ENCODE measurements around the gene LRP1B. TPM values are rescaled to one million over a fixed set of nuclear protein-coding genes. Genes with fewer than 3 reads are reported as not detected.

LRP1B gene
- total and polyA plus RNA-seq, 2 experiments from 2014 or later = not detected

DNA sequence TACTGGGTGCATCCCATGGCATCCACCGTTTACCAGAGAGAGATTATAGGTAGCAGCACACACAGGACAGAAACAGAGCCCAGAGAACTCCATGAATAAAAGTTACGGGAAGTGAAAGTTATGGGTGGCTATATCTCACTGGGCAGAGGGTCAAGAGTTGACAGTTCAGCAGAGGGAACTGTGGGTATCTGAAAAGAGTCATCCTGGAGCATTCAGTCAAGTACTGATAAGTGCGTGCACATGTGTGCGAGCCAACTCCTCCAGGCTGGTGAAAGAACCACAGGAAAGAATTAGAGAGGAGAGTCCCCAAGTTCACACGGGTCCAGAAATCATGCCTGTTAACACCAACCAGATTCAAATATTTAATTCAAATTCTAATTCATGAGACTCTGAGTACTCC, 1588.2 kb downstream of the LRP1B start:
- no peak overlapping the region for H3K27ac ChIP-seq
- H3K9me2 ChIP-seq (ENCODE audit: insufficient read depth) = no peaks in the 10 kb centered on the region
- no peaks in the 10 kb centered on the region for H3K27me3 ChIP-seq (replicated peaks; ENCODE audit: insufficient read depth)
- 57 to 67% methylated on average over 5 of the region's 5 CpGs for WGBS, 2 experiments (ENCODE audit: low coverage in 1 of 2, low lambda C conversion rate in 2 of 2, missing lambda C conversion rate in 2 of 2)
- H2AFZ ChIP-seq = no peak overlapping the region
- H3K9me3 ChIP-seq (ENCODE audit: low read depth) = no peaks in the 10 kb centered on the region
- no peak for DNase-seq
- H3K4me3 ChIP-seq = no peak overlapping the region
- H3K79me2 ChIP-seq (ENCODE audit: insufficient read depth) = no peaks in the 10 kb centered on the region
- H3K4me1 ChIP-seq (ENCODE audit: insufficient read depth) = no peaks in the 10 kb centered on the region
- in situ Hi-C loops (cut with MboI) = no loop called here
- H3K9ac ChIP-seq = no peak overlapping the region
- H3K4me2 ChIP-seq (ENCODE audit: unreplicated experiment) = no peak overlapping the region
- TF ChIP-seq EZH2phosphoT487 (IDR thresholded peaks at IDR 0.05; ENCODE audit: insufficient read depth, low read depth) (no peak), EZH2 (IDR thresholded peaks at IDR 0.05; ENCODE audit: insufficient read depth, poor library complexity, severe bottlenecking) (no peak)
- no peaks in the 10 kb centered on the region for H3K36me3 ChIP-seq (ENCODE audit: low read depth)
- H3F3A ChIP-seq (ENCODE audit: insufficient read depth) = no peaks in the 10 kb centered on the region
- no peaks in the 10 kb centered on the region for H4K20me1 ChIP-seq (ENCODE audit: insufficient read depth)

- H2AFZ ChIP-seq = no peak overlapping the region
- WGBS, 2 experiments (ENCODE audit: low coverage in 1 of 2, low lambda C conversion rate in 2 of 2, missing lambda C conversion rate in 2 of 2) = 50 to 60% methylated on average over 7 of the region's 7 CpGs
- H3K4me1 ChIP-seq (ENCODE audit: insufficient read depth) = no peaks in the 10 kb centered on the region
Measured at GRCh38 chr2:140539242-140539875, 1591.5 kb downstream of the LRP1B start.

DNA sequence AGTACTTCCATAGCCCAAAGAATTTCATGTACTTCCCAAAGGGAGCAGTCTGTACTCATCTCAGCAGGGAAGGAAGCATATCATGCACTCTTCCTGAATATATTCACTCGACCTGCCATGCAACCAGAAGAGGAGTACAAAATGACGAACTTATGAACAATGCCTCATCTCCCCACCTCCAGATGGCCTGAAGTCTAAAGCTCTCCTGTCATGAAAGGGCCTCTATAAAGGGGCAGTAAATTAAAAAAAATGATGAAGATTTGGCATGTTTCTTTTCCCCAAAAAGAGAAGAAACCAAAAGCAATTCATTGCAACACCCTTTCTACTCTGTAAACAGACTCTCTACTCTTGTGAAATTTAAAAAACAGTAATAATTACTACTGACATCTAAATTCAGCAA, 1601.1 kb downstream of the LRP1B start:
- H3K27ac ChIP-seq = no peak overlapping the region
- no peaks in the 10 kb centered on the region for H3F3A ChIP-seq (ENCODE audit: insufficient read depth)
- H3K9me2 ChIP-seq (ENCODE audit: insufficient read depth) = no peaks in the 10 kb centered on the region
- no peaks in the 10 kb centered on the region for H4K20me1 ChIP-seq (ENCODE audit: insufficient read depth)
- WGBS, 2 experiments (ENCODE audit: low coverage in 1 of 2, low lambda C conversion rate in 2 of 2, missing lambda C conversion rate in 2 of 2) = 42 to 67% methylated on average over 2 of the region's 2 CpGs
- H3K4me2 ChIP-seq (ENCODE audit: unreplicated experiment) = no peak overlapping the region
- no peaks in the 10 kb centered on the region for H3K79me2 ChIP-seq (ENCODE audit: insufficient read depth)
- H2AFZ ChIP-seq = no peak overlapping the region
- H3K27me3 ChIP-seq (replicated peaks; ENCODE audit: insufficient read depth) = no peaks in the 10 kb centered on the region
- in situ Hi-C loops (cut with MboI) = no loop called here
- DNase-seq = no peak
- H3K9ac ChIP-seq = no peak overlapping the region
- H3K9me3 ChIP-seq (ENCODE audit: low read depth) = no peaks in the 10 kb centered on the region
- H3K36me3 ChIP-seq (ENCODE audit: low read depth) = no peaks in the 10 kb centered on the region
- no peaks in the 10 kb centered on the region for H3K4me1 ChIP-seq (ENCODE audit: insufficient read depth)
- TF ChIP-seq EZH2 (IDR thresholded peaks at IDR 0.05; ENCODE audit: insufficient read depth, poor library complexity, severe bottlenecking) (no peak), EZH2phosphoT487 (IDR thresholded peaks at IDR 0.05; ENCODE audit: insufficient read depth, low read depth) (no peak)
- no peak overlapping the region for H3K4me3 ChIP-seq

More at GRCh38 chr2:140539242-140539875, 1591.5 kb downstream of the LRP1B start:
- Histone ChIP-seq H3K4me3 (no peak overlapping the region), H3K9me2 (ENCODE audit: insufficient read depth) (no peaks in the 10 kb centered on the region), H3K4me2 (ENCODE audit: unreplicated experiment) (no peak overlapping the region), H3K27me3 (replicated peaks; ENCODE audit: insufficient read depth) (no peaks in the 10 kb centered on the region), H3K36me3 (ENCODE audit: low read depth) (no peaks in the 10 kb centered on the region), H3K79me2 (ENCODE audit: insufficient read depth) (no peaks in the 10 kb centered on the region), H4K20me1 (ENCODE audit: insufficient read depth) (no peaks in the 10 kb centered on the region), H3F3A (ENCODE audit: insufficient read depth) (no peaks in the 10 kb centered on the region), H3K27ac (no peak overlapping the region), H3K9ac (no peak overlapping the region), H3K9me3 (ENCODE audit: low read depth) (no peaks in the 10 kb centered on the region)
- TF ChIP-seq EZH2 (IDR thresholded peaks at IDR 0.05; ENCODE audit: insufficient read depth, poor library complexity, severe bottlenecking) (no peak), EZH2phosphoT487 (IDR thresholded peaks at IDR 0.05; ENCODE audit: insufficient read depth, low read depth) (no peak)
- no peak for DNase-seq
- in situ Hi-C loops (cut with MboI) = no loop called here

DNA sequence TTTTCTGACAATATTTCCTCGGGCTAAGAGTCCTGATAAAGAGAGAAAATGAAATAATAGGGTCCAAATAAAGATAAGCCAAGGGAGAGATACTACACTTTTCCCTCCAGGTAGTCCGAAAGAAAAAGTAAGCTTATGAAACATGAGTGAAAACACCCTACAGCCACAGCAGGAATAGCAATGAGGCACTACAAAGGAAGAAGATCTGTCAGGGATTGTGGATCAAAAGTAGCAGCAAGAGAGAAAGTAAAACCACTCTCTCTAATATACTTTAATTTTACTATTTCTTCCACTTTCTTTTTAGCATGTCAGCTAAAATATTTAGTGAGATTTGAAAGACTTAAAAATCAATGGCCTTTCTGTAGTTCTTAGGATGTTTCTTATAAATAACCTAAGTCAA, 1601.8 kb downstream of the LRP1B start:
- no peak overlapping the region for H3K27ac ChIP-seq
- H3K9me2 ChIP-seq (ENCODE audit: insufficient read depth) = no peaks in the 10 kb centered on the region
- no peak overlapping the region for H3K4me2 ChIP-seq (ENCODE audit: unreplicated experiment)
- no peaks in the 10 kb centered on the region for H3K79me2 ChIP-seq (ENCODE audit: insufficient read depth)
- H2AFZ ChIP-seq = no peak overlapping the region
- no peaks in the 10 kb centered on the region for H3K4me1 ChIP-seq (ENCODE audit: insufficient read depth)
- no peak overlapping the region for H3K4me3 ChIP-seq
- H3K9me3 ChIP-seq (ENCODE audit: low read depth) = no peaks in the 10 kb centered on the region
- TF ChIP-seq EZH2phosphoT487 (IDR thresholded peaks at IDR 0.05; ENCODE audit: insufficient read depth, low read depth) = no peak
- no peak for TF ChIP-seq EZH2 (IDR thresholded peaks at IDR 0.05; ENCODE audit: insufficient read depth, poor library complexity, severe bottlenecking)
- in situ Hi-C loops (cut with MboI) = no loop called here
- H4K20me1 ChIP-seq (ENCODE audit: insufficient read depth) = no peaks in the 10 kb centered on the region
- H3K9ac ChIP-seq = no peak overlapping the region
- 44 to 52% methylated on average over 2 of the region's 2 CpGs for WGBS, 2 experiments (ENCODE audit: low coverage in 1 of 2, low lambda C conversion rate in 2 of 2, missing lambda C conversion rate in 2 of 2)
- H3F3A ChIP-seq (ENCODE audit: insufficient read depth) = no peaks in the 10 kb centered on the region
- H3K36me3 ChIP-seq (ENCODE audit: low read depth) = no peaks in the 10 kb centered on the region
- no peak for DNase-seq
- H3K27me3 ChIP-seq (replicated peaks; ENCODE audit: insufficient read depth) = no peaks in the 10 kb centered on the region

- Histone ChIP-seq H3K27me3 (replicated peaks; ENCODE audit: insufficient read depth) (0 out of 2 replicates have a peak, but pooled peaks cover 3% of the 10 kb centered on the region), H3K27ac (no peak overlapping the region), H3K79me2 (ENCODE audit: insufficient read depth) (no peaks in the 10 kb centered on the region), H3K9me2 (ENCODE audit: insufficient read depth) (no peaks in the 10 kb centered on the region), H2AFZ (no peak overlapping the region), H3K9ac (no peak overlapping the region), H3K4me1 (ENCODE audit: insufficient read depth) (no peaks in the 10 kb centered on the region), H3F3A (ENCODE audit: insufficient read depth) (no peaks in the 10 kb centered on the region), H4K20me1 (ENCODE audit: insufficient read depth) (no peaks in the 10 kb centered on the region), H3K36me3 (ENCODE audit: low read depth) (no peaks in the 10 kb centered on the region), H3K4me3 (no peak overlapping the region), H3K9me3 (ENCODE audit: low read depth) (no peaks in the 10 kb centered on the region), H3K4me2 (ENCODE audit: unreplicated experiment) (no peak overlapping the region)
- DNase-seq = peak; percentile 8
- in situ Hi-C loops (cut with MboI) = no loop called here
- TF ChIP-seq EZH2 (IDR thresholded peaks at IDR 0.05; ENCODE audit: insufficient read depth, poor library complexity, severe bottlenecking) (no peak), EZH2phosphoT487 (IDR thresholded peaks at IDR 0.05; ENCODE audit: insufficient read depth, low read depth) (no peak)
Measured at GRCh38 chr2:140526575-140526974, 1604.2 kb downstream of the LRP1B start.
